Muscle of back (tissue), 11 donors: ENCODE data around the gene CCDC54. TPM values are rescaled to one million over a fixed set of nuclear protein-coding genes. Genes with fewer than 3 reads are reported as not detected.

ENCODE experiments used
- DNase-seq, 3 donors: peaks; one replicate each; pipeline versions ENCODE4 v3.0.0 to v3.0.0-alpha.2; 2013
- polyA plus RNA-seq, 10 donors: library from polyadenylated mRNA; unstranded; fragments of 120-200 nt; gene quantifications; one replicate each; pipeline ENCODE4 v1.2.1, GENCODE V29; 2013; ENCODE audit not compliant: insufficient read length in 10 of 10

The CCDC54 gene
- polyA plus RNA-seq, 10 donors, result 1.3 to 4.8 (median 2.0) TPM

- DNase-seq, result no peak
Measured at GRCh38 chr3:107387555-107387954, 10.3 kb downstream of the CCDC54 start.

- peak in 1 of 3 donors; percentile 5 for DNase-seq
Measured at GRCh38 chr3:107392549-107393165, 15.4 kb downstream of the CCDC54 start.

GRCh38 chr3:107394502-107394901 is 17.3 kb downstream of the CCDC54 start:
- no peak for DNase-seq

GRCh38 chr3:107395066-107395465 is 17.8 kb downstream of the CCDC54 start:
- no peak for DNase-seq

- no peak for DNase-seq
Measured at GRCh38 chr3:107401301-107401700, 24.1 kb downstream of the CCDC54 start.

- no peak for DNase-seq
Measured at GRCh38 chr3:107402214-107402613, 25.0 kb downstream of the CCDC54 start.

- peak in 1 of 3 donors; percentile 72 for DNase-seq
Measured at GRCh38 chr3:107404727-107405469, 27.7 kb downstream of the CCDC54 start.

- no peak for DNase-seq
Measured at GRCh38 chr3:107407355-107407754, 30.1 kb downstream of the CCDC54 start.

- DNase-seq, result no peak
Measured at GRCh38 chr3:107408513-107408912, 31.3 kb downstream of the CCDC54 start.

- DNase-seq, result no peak
Measured at GRCh38 chr3:107409365-107409764, 32.1 kb downstream of the CCDC54 start.

- DNase-seq, result no peak
Measured at GRCh38 chr3:107410606-107411005, 33.4 kb downstream of the CCDC54 start.

- DNase-seq, result no peak
Measured at GRCh38 chr3:107411056-107411455, 33.8 kb downstream of the CCDC54 start.

GRCh38 chr3:107411779-107412178 is 34.5 kb downstream of the CCDC54 start:
- no peak for DNase-seq

- DNase-seq, result peak in 1 of 3 donors; percentile 19
Measured at GRCh38 chr3:107412376-107412775, 35.1 kb downstream of the CCDC54 start.

- no peak for DNase-seq
Measured at GRCh38 chr3:107413264-107413663, 36.0 kb downstream of the CCDC54 start.

GRCh38 chr3:107414325-107414964 is 37.2 kb downstream of the CCDC54 start:
- DNase-seq, result no peak

- no peak for DNase-seq
Measured at GRCh38 chr3:107416138-107416537, 38.9 kb downstream of the CCDC54 start.

- no peak for DNase-seq
Measured at GRCh38 chr3:107416886-107417285, 39.6 kb downstream of the CCDC54 start.

GRCh38 chr3:107421170-107421792 is 44.0 kb downstream of the CCDC54 start:
- DNase-seq, result peak; percentile 64 to 79 (median 69)

GRCh38 chr3:107421881-107422280 is 44.6 kb downstream of the CCDC54 start:
- no peak for DNase-seq

GRCh38 chr3:107425033-107425432 is 47.8 kb downstream of the CCDC54 start:
- DNase-seq, result no peak

- DNase-seq, result no peak
Measured at GRCh38 chr3:107426223-107426622, 49.0 kb downstream of the CCDC54 start.
